Lower lobe of right lung (tissue), 2 donors: ENCODE measurements around the gene HS3ST3B1. TPM values are rescaled to one million over a fixed set of nuclear protein-coding genes. Genes with fewer than 3 reads are reported as not detected.

Experiments used
- ATAC-seq, 2 donors: fragments of 200-7000 bp; cut with Tn5 transposase; one replicate each; pipeline ENCODE4 v1.9.1; 2020 to 2022; ENCODE audit warnings: mild to moderate bottlenecking in 2 of 2, moderate library complexity in 2 of 2
- DNase-seq: peaks from one replicate; pipeline ENCODE4 v3.0.0-alpha.2; 2020
- H3K27ac ChIP-seq: fragments of 200-600 bp; one replicate; pipeline ENCODE4 v1.8.0; 2022
- H3K27me3 ChIP-seq: fragments of 200-600 bp; one replicate; pipeline ENCODE4 v1.8.0; 2022; ENCODE audit warnings: low read depth
- H3K36me3 ChIP-seq: fragments of 200-600 bp; one replicate; pipeline ENCODE4 v1.8.0; 2022; ENCODE audit warnings: mild to moderate bottlenecking
- H3K4me1 ChIP-seq: fragments of 200-600 bp; one replicate; pipeline ENCODE4 v1.8.0; 2022
- H3K4me3 ChIP-seq: fragments of 200-600 bp; one replicate; pipeline ENCODE4 v1.8.0; 2022; ENCODE audit warnings: mild to moderate bottlenecking
- H3K9me3 ChIP-seq: fragments of 200-600 bp; one replicate; pipeline ENCODE4 v1.8.0; 2022
- CTCF ChIP-seq: fragments of 200-600 bp; IDR thresholded peaks from one replicate; pipeline ENCODE4 v1.8.0; 2022; ENCODE audit warnings: antibody characterized with exemption, mild to moderate bottlenecking
- intact Hi-C: fragments of 100-400 bp; cut with DNase I; formaldehyde crosslinking; loops from one replicate; pipeline ENCODE4 v1.11.0; 2022
- total RNA-seq: library from RNA; stranded (reverse); fragmentation: NEBNext Ultra II Directional; extraction: Animal tissue kit (Norgen Biotek cat#: 25700); gene quantifications from one replicate; pipeline ENCODE4 v1.2.1, GENCODE V29; 2021
- donor health status: DM: no; HTN: yes; CAD: no; lungs with severe emphysema.

HS3ST3B1 gene
- total RNA-seq, 1 donor from 2014 or later = 3.4 TPM

DNA sequence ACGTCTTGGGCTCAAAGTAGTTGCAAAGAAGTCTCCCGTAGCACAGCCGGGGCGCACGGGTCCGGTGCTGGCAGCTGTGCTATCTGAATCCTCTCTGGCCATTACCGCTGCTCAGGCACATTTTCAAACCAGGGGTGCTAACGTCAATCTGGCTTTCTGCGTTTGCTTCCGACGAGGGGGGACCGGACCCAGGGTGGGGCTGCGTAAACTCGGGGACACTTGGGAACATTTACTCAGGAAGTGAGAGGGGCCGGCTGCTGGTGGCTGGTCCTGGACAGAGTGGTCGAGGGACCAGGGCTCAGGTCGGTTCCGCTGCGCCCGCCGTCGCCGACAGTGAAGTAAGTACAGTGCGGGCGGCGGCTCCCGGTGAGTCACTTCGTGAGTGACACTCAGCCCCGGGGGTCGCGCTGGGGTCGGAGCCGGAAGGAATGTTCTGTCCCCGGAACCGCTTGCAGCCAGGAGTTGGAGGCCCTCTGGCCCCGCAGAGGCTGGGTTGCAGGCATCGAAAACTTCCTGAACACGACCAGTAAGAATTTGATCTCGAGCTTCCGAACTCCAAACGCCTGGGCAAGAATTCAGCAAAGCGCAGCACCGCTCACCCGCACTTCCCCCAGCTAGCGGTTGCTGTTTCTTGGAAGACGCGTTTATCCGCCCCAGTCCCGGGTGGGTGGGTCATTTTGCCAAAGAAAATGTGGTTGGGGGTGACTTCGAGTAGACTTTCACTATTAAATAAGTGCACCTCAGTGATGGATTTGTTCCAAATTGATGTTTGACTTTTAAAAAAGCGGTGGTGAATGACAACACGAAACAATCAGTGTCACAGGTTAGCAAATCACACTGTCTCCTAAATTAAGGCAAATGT lies 1.4 kb upstream of the HS3ST3B1 start:
- H3K9me3 ChIP-seq = no peaks in the 10 kb centered on the region
- H3K27ac ChIP-seq = no peak overlapping the region
- ATAC-seq (no peak), DNase-seq (peak; percentile 65)
- H3K4me1 ChIP-seq = peaks cover 44% of the 10 kb centered on the region
- peaks cover 88% of the 10 kb centered on the region for H3K27me3 ChIP-seq
- H3K36me3 ChIP-seq = no peaks in the 10 kb centered on the region
- peak overlapping the region; percentile 66 for H3K4me3 ChIP-seq
- intact Hi-C loops = loop anchor here (10.0 kb wide), 1 partner anchor 705 kb away; no protein-coding TSS in a partner anchor
- no peak for TF ChIP-seq CTCF

DNA sequence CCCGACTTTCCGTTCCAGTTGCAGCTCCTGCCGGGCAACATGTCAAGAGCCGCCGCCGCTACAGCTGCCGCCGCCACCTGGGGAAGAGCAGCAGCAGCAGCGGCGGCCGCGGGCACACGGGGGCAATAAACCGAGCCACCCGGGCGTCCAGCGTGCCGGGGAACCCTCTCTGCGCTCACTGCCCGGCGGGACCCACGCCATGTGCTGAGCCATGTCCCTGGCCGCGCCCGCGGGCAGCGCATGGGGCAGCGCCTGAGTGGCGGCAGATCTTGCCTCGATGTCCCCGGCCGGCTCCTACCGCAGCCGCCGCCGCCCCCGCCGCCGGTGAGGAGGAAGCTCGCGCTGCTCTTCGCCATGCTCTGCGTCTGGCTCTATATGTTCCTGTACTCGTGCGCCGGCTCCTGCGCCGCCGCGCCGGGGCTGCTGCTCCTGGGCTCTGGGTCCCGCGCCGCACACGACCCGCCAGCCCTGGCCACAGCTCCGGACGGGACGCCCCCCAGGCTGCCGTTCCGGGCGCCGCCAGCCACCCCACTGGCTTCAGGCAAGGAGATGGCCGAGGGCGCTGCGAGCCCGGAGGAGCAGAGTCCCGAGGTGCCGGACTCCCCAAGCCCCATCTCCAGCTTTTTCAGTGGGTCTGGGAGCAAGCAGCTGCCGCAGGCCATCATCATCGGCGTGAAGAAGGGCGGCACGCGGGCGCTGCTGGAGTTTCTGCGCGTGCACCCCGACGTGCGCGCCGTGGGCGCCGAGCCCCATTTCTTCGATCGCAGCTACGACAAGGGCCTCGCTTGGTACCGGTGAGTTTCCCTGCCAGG lies 604 bp downstream of the HS3ST3B1 start:
- peak; percentile 55 for DNase-seq

GRCh38 chr17:14302091-14302430 lies 1.2 kb downstream of the HS3ST3B1 start:
- DNase-seq (peak; percentile 65), ATAC-seq (peak; percentile 6 to 11)
- Histone ChIP-seq H3K4me1 (peaks cover 44% of the 10 kb centered on the region), H3K27ac (peak overlapping the region; percentile 82), H3K36me3 (no peaks in the 10 kb centered on the region), H3K9me3 (no peaks in the 10 kb centered on the region), H3K27me3 (peaks cover 85% of the 10 kb centered on the region), H3K4me3 (peak overlapping the region; percentile 66)
- TF ChIP-seq CTCF = no peak
- intact Hi-C loops = loop anchor here (10.0 kb wide), 1 partner anchor 707 kb away; no protein-coding TSS in a partner anchor

More for the DNA sequence above, 604 bp downstream of the HS3ST3B1 start:
- no peaks in the 10 kb centered on the region for H3K36me3 ChIP-seq
- peaks cover 44% of the 10 kb centered on the region for H3K4me1 ChIP-seq
- H3K27ac ChIP-seq = peak overlapping the region; percentile 82
- intact Hi-C loops = loop anchor here (10.0 kb wide), 1 partner anchor 707 kb away; no protein-coding TSS in a partner anchor
- H3K27me3 ChIP-seq = peaks cover 87% of the 10 kb centered on the region
- TF ChIP-seq CTCF = peak; percentile 8
- ATAC-seq = peak; percentile 16 to 27
- H3K4me3 ChIP-seq = peak overlapping the region; percentile 66
- H3K9me3 ChIP-seq = no peaks in the 10 kb centered on the region

DNA sequence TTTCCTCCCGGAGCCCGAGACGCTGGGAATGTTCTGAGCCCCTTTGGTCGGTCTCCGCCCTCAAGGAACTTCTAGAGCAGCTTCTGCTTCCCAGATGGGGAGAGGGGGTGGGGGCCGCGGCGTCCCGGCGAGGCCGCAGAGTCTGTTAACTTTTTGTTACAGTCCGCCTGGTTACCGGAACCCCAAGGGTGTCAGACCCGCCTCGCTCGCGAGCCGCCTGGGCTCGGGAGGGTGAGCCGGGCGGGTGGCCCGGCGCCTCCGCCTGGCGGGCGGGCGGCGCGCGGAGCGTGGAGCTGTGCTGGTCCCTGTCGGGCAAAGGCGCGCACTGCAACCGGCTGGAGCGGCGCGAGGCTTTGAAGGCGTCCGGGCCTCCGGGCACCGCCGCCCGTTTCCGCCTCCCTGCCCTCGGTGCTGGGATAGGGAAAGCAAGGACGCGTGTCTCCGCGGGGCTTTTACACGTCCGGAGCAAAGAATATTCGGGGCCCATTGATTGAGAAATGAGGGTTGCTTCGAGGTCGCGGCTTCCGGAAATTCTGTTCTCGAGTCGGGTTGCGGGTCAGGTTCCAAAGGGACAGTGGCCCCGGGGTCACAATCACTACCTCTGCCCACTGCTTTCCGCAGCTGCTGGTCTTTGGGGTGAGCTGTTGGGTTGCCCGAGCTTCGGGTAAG lies 1.7 kb downstream of the HS3ST3B1 start:
- peak overlapping the region; percentile 66 for H3K4me3 ChIP-seq
- no peaks in the 10 kb centered on the region for H3K9me3 ChIP-seq
- intact Hi-C loops = loop anchor here (10.0 kb wide), 1 partner anchor 708 kb away; no protein-coding TSS in a partner anchor
- TF ChIP-seq CTCF = peak; percentile 92
- ATAC-seq = peak; percentile 84 to 85
- H3K36me3 ChIP-seq = no peaks in the 10 kb centered on the region
- peaks cover 84% of the 10 kb centered on the region for H3K27me3 ChIP-seq
- DNase-seq = peak; percentile 92
- peaks cover 44% of the 10 kb centered on the region for H3K4me1 ChIP-seq
- H3K27ac ChIP-seq = peak overlapping the region; percentile 82
